Stomach (tissue), 9 donors: ENCODE results near the gene CYB5D1. TPM values are rescaled to one million over a fixed set of nuclear protein-coding genes. Genes with fewer than 3 reads are reported as not detected.

Source experiments
- DNase-seq, 2 donors: peaks; one replicate each; pipeline versions ENCODE4 v3.0.0 to v3.0.0-alpha.2; 2013 to 2019
- H3K27ac ChIP-seq, 5 donors: fragments of 200-600 bp in 4 of 5; sonication (generic) in 4 of 5; one replicate each; pipeline ENCODE4 v1.5.1; 2013 to 2019; ENCODE audit warnings: mild to moderate bottlenecking in 1 of 5, moderate library complexity in 1 of 5
- H3K27me3 ChIP-seq, 3 donors: fragments of 200-600 bp; sonication (generic); one replicate each; pipeline ENCODE4 v1.5.1; 2017 to 2019; ENCODE audit warnings: mixed run types in 1 of 3
- H3K36me3 ChIP-seq, 4 donors: fragments of 200-600 bp; sonication (generic); 1 replicate in 3 of 4; 2 replicates in 1 of 4; pipeline ENCODE4 v1.5.1; 2016 to 2019
- H3K4me1 ChIP-seq, 4 donors: fragments of 200-600 bp; sonication (generic); one replicate each; pipeline ENCODE4 v1.5.1; 2016 to 2019
- H3K4me3 ChIP-seq, 4 donors: fragments of 200-600 bp; sonication (generic) in 3 of 4; one replicate each; pipeline ENCODE4 v1.5.1; 2016 to 2019; ENCODE audit warnings: mild to moderate bottlenecking in 1 of 4
- H3K9me3 ChIP-seq, 4 donors: fragments of 200-600 bp; sonication (generic); one replicate each; pipeline ENCODE4 v1.5.1; 2016 to 2019
- EP300 ChIP-seq: sonication (generic); formaldehyde crosslinking; IDR thresholded peaks from one replicate; pipeline ENCODE4 v1.6.1; 2017; ENCODE audit warnings: antibody characterized with exemption
- POLR2A ChIP-seq, 4 donors: fragments of 450-650 bp; IDR thresholded peaks; one replicate each; pipeline ENCODE4 v1.6.1; 2016; ENCODE audit warnings: antibody characterized with exemption in 4 of 4, control low read depth in 2 of 4, mild to moderate bottlenecking in 1 of 4, moderate library complexity in 1 of 4
- POLR2AphosphoS5 ChIP-seq, 3 donors: sonication (generic); formaldehyde crosslinking; IDR thresholded peaks; one replicate each; pipeline ENCODE4 v1.6.1; 2016; ENCODE audit warnings: antibody characterized with exemption in 3 of 3
- WGBS, 5 donors: extraction: QIAGEN DNeasy Blood & Tissue Kit in 3 of 5; methylation state at CpG; one replicate each; pipeline versions ENCODE4 v1.1.5 to v1.1.7; 2013 to 2018; 5-methylcytosine and 5-hydroxymethylcytosine counted together
- intact Hi-C: fragments of 100-400 bp; cut with DNase I; formaldehyde crosslinking; loops from one replicate; pipeline ENCODE4 v1.15.1; 2023; ENCODE audit warnings: low total_unique reads
- polyA plus RNA-seq, 3 donors: library from polyadenylated mRNA; stranded (reverse); fragments of 200-250 nt; gene quantifications; one replicate each; pipeline ENCODE4 v1.2.3, GENCODE V29; 2013
- total RNA-seq, 5 donors: library from RNA; depleted of rRNA; stranded (reverse); fragments of >200 nt; gene quantifications; one replicate each; pipeline versions ENCODE4 v1.1.0 to v1.2.3, GENCODE V29; 2014 to 2016
- TF ChIP-seq, protein P1 (sequence below), 7 experiments: fragments of 450-650 bp in 4 of 7; fragments of 200-600 bp in 3 of 7; sonication (generic) in 3 of 7; IDR thresholded peaks; one replicate each; pipeline ENCODE4 v1.5.1; 2016 to 2019; ENCODE audit warnings: antibody characterized with exemption in 7 of 7, control low read depth in 2 of 7, mild to moderate bottlenecking in 1 of 7
- donor health status: healthy with polysubstance abuse.
- donor health status: Bipolar disorder and iron deficiency.
- donor health status: healthy.

CYB5D1 gene
- total and polyA plus RNA-seq, 8 donors = 1.8 to 12.0 (median 4.9) TPM; not detected in 1

GRCh38 chr17:7852262-7852670 is 5.5 kb upstream of the CYB5D1 start:
- H3K9me3 ChIP-seq = no peaks in the 10 kb centered on the region
- H3K27me3 ChIP-seq = no peaks in the 10 kb centered on the region
- peaks cover 29 to 57% (median 41%) of the 10 kb centered on the region in 4 donors for H3K4me1 ChIP-seq
- peak overlapping the region in 1 of 4 donors; percentile 26 for H3K4me3 ChIP-seq
- no peak for DNase-seq
- TF ChIP-seq, protein P1, sequence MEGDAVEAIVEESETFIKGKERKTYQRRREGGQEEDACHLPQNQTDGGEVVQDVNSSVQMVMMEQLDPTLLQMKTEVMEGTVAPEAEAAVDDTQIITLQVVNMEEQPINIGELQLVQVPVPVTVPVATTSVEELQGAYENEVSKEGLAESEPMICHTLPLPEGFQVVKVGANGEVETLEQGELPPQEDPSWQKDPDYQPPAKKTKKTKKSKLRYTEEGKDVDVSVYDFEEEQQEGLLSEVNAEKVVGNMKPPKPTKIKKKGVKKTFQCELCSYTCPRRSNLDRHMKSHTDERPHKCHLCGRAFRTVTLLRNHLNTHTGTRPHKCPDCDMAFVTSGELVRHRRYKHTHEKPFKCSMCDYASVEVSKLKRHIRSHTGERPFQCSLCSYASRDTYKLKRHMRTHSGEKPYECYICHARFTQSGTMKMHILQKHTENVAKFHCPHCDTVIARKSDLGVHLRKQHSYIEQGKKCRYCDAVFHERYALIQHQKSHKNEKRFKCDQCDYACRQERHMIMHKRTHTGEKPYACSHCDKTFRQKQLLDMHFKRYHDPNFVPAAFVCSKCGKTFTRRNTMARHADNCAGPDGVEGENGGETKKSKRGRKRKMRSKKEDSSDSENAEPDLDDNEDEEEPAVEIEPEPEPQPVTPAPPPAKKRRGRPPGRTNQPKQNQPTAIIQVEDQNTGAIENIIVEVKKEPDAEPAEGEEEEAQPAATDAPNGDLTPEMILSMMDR (IDR thresholded peaks at IDR 0.05) = no peak
- no peak for TF ChIP-seq POLR2AphosphoS5 (IDR thresholded peaks at IDR 0.05)
- no peak for TF ChIP-seq EP300
- TF ChIP-seq POLR2A (IDR thresholded peaks at IDR 0.05) = no peak
- peak overlapping the region in 3 of 5 donors; percentile 34 to 49 (median 42) for H3K27ac ChIP-seq
- H3K36me3 ChIP-seq = peaks cover 62 to 84% (median 71%) of the 10 kb centered on the region in 4 donors
- 50 to 67% (median 55%) methylated on average over 13 to 20 of the region's 20 CpGs for WGBS, 5 donors
- intact Hi-C loops = loop anchor here (10.0 kb wide), 1 partner anchor 107 kb away; no protein-coding TSS in a partner anchor

- no peak overlapping the region for H3K4me3 ChIP-seq
- peak overlapping the region in 1 of 5 donors; percentile 6 for H3K27ac ChIP-seq
- no peaks in the 10 kb centered on the region for H3K9me3 ChIP-seq
- H3K4me1 ChIP-seq = peaks cover 30 to 56% (median 44%) of the 10 kb centered on the region in 4 donors
- H3K27me3 ChIP-seq = no peaks in the 10 kb centered on the region
- intact Hi-C loops = loop anchor here (10.0 kb wide), 1 partner anchor 108 kb away; no protein-coding TSS in a partner anchor
- TF ChIP-seq POLR2AphosphoS5 (IDR thresholded peaks at IDR 0.05) = no peak
- TF ChIP-seq, protein P1 (IDR thresholded peaks at IDR 0.05) = no peak
- no peak for TF ChIP-seq EP300
- TF ChIP-seq POLR2A (IDR thresholded peaks at IDR 0.05) = no peak
- peak in 1 of 2 donors; percentile 34 for DNase-seq
- 77 to 88% (median 83%) methylated on average over 36 to 51 of the region's 51 CpGs for WGBS, 5 donors
- peaks cover 54 to 75% (median 63%) of the 10 kb centered on the region in 4 donors for H3K36me3 ChIP-seq
Measured at GRCh38 chr17:7852919-7853690, 4.7 kb upstream of the CYB5D1 start.

DNA sequence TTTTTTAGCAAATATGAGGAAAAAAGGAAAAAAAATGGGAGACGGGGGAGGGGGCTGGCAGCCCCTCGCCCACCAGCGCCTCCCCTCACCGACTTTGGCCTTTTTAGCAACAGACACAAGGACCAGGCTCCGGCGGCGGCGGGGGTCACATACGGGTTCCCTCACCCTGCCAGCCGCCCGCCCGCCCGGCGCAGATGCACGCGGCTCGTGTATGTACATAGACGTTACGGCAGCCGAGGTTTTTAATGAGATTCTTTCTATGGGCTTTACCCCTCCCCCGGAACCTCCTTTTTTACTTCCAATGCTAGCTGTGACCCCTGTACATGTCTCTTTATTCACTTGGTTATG is 4.1 kb upstream of the CYB5D1 start:
- Histone ChIP-seq H3K4me3 (peak overlapping the region in 1 of 4 donors; percentile 70), H3K36me3 (peaks cover 49 to 70% (median 57%) of the 10 kb centered on the region in 4 donors), H3K9me3 (no peaks in the 10 kb centered on the region), H3K27ac (no peak overlapping the region), H3K27me3 (no peaks in the 10 kb centered on the region), H3K4me1 (peaks cover 36 to 62% (median 50%) of the 10 kb centered on the region in 4 donors)
- TF ChIP-seq POLR2AphosphoS5 (IDR thresholded peaks at IDR 0.05) = no peak
- TF ChIP-seq, protein P1 (IDR thresholded peaks at IDR 0.05) = no peak
- TF ChIP-seq EP300 = no peak
- no peak for TF ChIP-seq POLR2A (IDR thresholded peaks at IDR 0.05)
- intact Hi-C loops = loop anchor here (10.0 kb wide), 1 partner anchor 109 kb away; no protein-coding TSS in a partner anchor
- DNase-seq = peak in 1 of 2 donors; percentile 29
- WGBS, 5 donors = 80 to 85% (median 85%) methylated on average over 21 of the region's 21 CpGs

- Histone ChIP-seq H3K4me3 (peak overlapping the region in 2 of 4 donors; percentile 70 to 77), H3K27ac (peak overlapping the region in 4 of 5 donors; percentile 23 to 96 (median 94)), H3K27me3 (no peaks in the 10 kb centered on the region), H3K9me3 (no peaks in the 10 kb centered on the region), H3K36me3 (peaks cover 44 to 64% (median 52%) of the 10 kb centered on the region in 4 donors), H3K4me1 (peaks cover 41 to 68% (median 55%) of the 10 kb centered on the region in 4 donors)
- peak in 1 of 2 donors; percentile 22 for DNase-seq
- intact Hi-C loops = loop anchor here (10.0 kb wide), 1 partner anchor 109 kb away; no protein-coding TSS in a partner anchor
- TF ChIP-seq EP300 = no peak
- TF ChIP-seq, protein P1 (IDR thresholded peaks at IDR 0.05) = no peak
- no peak for TF ChIP-seq POLR2A (IDR thresholded peaks at IDR 0.05)
- TF ChIP-seq POLR2AphosphoS5 (IDR thresholded peaks at IDR 0.05) = no peak
- WGBS, 5 donors = 77 to 83% (median 81%) methylated on average over 31 of the region's 31 CpGs
Measured at GRCh38 chr17:7854078-7854777, 3.6 kb upstream of the CYB5D1 start.
